NB4 (cell line): ENCODE results near the gene MTM1.

Source experiments
- DNase-seq: peaks from one replicate; pipeline ENCODE4 v3.0.0; 2010; ENCODE audit warnings: low read depth
- H3K4me3 ChIP-seq: one replicate; pipeline ENCODE4 v1.5.1; 2011; ENCODE audit warnings: mild to moderate bottlenecking, low read depth, low read length, moderate library complexity
- MYC ChIP-seq: IDR thresholded peaks from 2 replicates; pipeline ENCODE4 v1.6.1; 2011; ENCODE audit warnings: low read depth, low read length
- POLR2A ChIP-seq: IDR thresholded peaks from 2 replicates; pipeline ENCODE4 v1.6.1; 2011; ENCODE audit warnings: mild to moderate bottlenecking; ENCODE audit not compliant: insufficient read length; ENCODE audit errors: extremely low read depth
- TF ChIP-seq, protein P1 (sequence below): IDR thresholded peaks from 2 replicates; pipeline ENCODE4 v1.6.1; 2011; ENCODE audit warnings: low read depth, low read length
- TF ChIP-seq, protein P2 (sequence below): IDR thresholded peaks from one replicate; pipeline ENCODE4 v1.5.1; 2012; ENCODE audit warnings: low read depth, low read length

MTM1 gene

GRCh38 chrX:150547375-150548115, 20.9 kb upstream of the MTM1 start:
- TF ChIP-seq, protein P1, sequence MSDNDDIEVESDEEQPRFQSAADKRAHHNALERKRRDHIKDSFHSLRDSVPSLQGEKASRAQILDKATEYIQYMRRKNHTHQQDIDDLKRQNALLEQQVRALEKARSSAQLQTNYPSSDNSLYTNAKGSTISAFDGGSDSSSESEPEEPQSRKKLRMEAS, result no peak
- TF ChIP-seq, protein P2, sequence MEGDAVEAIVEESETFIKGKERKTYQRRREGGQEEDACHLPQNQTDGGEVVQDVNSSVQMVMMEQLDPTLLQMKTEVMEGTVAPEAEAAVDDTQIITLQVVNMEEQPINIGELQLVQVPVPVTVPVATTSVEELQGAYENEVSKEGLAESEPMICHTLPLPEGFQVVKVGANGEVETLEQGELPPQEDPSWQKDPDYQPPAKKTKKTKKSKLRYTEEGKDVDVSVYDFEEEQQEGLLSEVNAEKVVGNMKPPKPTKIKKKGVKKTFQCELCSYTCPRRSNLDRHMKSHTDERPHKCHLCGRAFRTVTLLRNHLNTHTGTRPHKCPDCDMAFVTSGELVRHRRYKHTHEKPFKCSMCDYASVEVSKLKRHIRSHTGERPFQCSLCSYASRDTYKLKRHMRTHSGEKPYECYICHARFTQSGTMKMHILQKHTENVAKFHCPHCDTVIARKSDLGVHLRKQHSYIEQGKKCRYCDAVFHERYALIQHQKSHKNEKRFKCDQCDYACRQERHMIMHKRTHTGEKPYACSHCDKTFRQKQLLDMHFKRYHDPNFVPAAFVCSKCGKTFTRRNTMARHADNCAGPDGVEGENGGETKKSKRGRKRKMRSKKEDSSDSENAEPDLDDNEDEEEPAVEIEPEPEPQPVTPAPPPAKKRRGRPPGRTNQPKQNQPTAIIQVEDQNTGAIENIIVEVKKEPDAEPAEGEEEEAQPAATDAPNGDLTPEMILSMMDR, result no peak
- no peak for TF ChIP-seq POLR2A
- no peak for TF ChIP-seq MYC
- peak; percentile 60 for DNase-seq
- H3K4me3 ChIP-seq, result no peak overlapping the region

DNA sequence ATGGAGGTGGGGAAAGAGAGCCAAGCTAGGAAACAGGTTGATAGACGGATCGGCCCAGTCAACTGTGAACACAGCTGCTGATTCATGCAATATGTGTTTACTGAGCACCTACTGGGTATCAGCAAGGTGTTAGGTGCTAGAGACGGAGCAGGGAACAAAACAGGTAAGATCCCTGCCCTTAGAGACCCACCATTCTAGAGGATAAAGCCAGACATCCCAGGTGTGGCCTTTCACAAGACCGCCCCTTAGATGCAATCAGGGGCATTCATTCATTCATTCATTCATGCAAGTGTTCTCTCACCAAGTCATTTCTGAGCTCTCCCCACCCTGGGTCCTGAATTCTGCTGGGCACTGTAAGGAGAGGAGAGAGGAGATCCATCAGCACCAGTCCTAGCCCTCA, 20.2 kb upstream of the MTM1 start:
- TF ChIP-seq POLR2A (no peak), MYC (no peak)
- TF ChIP-seq, protein P2, result no peak
- TF ChIP-seq, protein P1, result no peak
- DNase-seq, result no peak
- no peak overlapping the region for H3K4me3 ChIP-seq

- DNase-seq, result peak; percentile 64
- H3K4me3 ChIP-seq, result no peak overlapping the region
- TF ChIP-seq MYC (no peak), POLR2A (no peak)
- TF ChIP-seq, protein P1, result no peak
- TF ChIP-seq, protein P2, result no peak
Measured at GRCh38 chrX:150548684-150549083, 19.7 kb upstream of the MTM1 start.

DNA sequence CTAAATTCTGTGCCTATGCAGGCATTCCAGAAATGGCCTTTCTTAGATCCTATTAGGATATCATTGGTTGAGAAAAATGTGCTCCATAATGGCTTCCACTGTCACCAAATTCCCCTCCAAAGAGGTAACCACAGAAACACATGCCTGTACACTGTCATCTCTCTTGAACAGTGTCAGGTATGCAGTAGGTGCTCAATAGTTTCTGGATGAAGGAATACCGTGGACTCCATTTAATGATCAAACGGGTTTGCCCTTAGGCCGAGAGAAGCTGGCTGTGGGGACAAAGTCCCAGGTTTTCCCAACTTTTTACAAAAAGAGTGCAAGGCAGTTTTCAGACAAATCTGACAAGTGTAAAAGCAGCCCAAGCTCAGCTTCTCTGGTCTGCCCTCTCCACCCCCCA, 16.5 kb upstream of the MTM1 start:
- DNase-seq, result no peak
- no peak overlapping the region for H3K4me3 ChIP-seq
- TF ChIP-seq, protein P2, result no peak
- TF ChIP-seq MYC (no peak), POLR2A (no peak)
- TF ChIP-seq, protein P1, result no peak

GRCh38 chrX:150558424-150558823, 10.0 kb upstream of the MTM1 start:
- DNase-seq, result no peak
- TF ChIP-seq MYC (no peak), POLR2A (no peak)
- TF ChIP-seq, protein P1, result no peak
- TF ChIP-seq, protein P2, result no peak
- no peak overlapping the region for H3K4me3 ChIP-seq
